ENCODE data around the gene KCNJ15. TPM values are rescaled to one million over a fixed set of nuclear protein-coding genes. Genes with fewer than 3 reads are reported as not detected.

KCNJ15 gene
- total RNA-seq, 2 donors from 2014 or later, result not detected

DNA sequence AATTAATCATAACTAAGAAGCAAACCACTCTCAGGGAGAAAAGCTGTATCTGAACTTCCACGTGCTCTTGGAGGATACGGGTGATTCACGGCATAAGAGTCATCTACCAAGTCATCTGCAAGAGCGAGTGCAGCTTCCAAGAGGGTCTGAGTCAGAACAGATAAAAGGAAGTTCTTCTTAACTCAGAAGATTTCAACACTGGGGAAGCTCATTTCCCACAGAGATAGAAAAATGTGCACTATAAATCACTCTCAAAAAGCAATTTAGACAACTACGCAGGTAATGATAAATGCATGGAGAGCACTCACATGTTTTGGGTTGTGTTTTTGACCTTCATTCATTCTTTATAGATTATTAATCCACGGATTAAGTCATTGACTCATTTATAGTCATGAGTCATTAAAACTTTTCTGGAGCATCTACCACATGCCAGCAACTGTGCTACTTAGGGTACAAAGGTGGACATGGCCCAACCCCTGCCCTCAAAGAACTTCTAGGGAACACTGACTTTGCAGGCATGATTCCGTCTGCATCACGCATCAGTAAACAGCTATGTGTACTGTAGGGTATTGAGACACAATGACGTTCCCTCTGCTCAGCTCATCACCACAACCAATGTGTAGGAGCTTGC lies 20.8 kb downstream of the KCNJ15 start:
- no peak for DNase-seq
- Mint-ChIP-seq H3K27ac (no peak overlapping the region), H3K4me1 (no peaks in the 10 kb centered on the region), H3K36me3 (ENCODE audit: low read depth) (no peaks in the 10 kb centered on the region), H3K4me3 (no peak overlapping the region), H3K27me3 (ENCODE audit: insufficient read depth) (peaks cover 2% of the 10 kb centered on the region), H3K9me3 (no peaks in the 10 kb centered on the region)
- H3K4me3 ChIP-seq (ENCODE audit: low read length), result no peak overlapping the region
- H3K27me3 ChIP-seq (ENCODE audit: control insufficient read depth, insufficient read depth, low read length, poor library complexity, severe bottlenecking), result no peaks in the 10 kb centered on the region
- H3K4me1 ChIP-seq (ENCODE audit: control insufficient read depth, insufficient read depth, low read length), result no peaks in the 10 kb centered on the region
- WGBS, 2 experiments (ENCODE audit: insufficient coverage in 1 of 2, insufficient read length in 1 of 2), result 91 to 93% methylated on average over 9 of the region's 9 CpGs
- TF ChIP-seq, protein P1, sequence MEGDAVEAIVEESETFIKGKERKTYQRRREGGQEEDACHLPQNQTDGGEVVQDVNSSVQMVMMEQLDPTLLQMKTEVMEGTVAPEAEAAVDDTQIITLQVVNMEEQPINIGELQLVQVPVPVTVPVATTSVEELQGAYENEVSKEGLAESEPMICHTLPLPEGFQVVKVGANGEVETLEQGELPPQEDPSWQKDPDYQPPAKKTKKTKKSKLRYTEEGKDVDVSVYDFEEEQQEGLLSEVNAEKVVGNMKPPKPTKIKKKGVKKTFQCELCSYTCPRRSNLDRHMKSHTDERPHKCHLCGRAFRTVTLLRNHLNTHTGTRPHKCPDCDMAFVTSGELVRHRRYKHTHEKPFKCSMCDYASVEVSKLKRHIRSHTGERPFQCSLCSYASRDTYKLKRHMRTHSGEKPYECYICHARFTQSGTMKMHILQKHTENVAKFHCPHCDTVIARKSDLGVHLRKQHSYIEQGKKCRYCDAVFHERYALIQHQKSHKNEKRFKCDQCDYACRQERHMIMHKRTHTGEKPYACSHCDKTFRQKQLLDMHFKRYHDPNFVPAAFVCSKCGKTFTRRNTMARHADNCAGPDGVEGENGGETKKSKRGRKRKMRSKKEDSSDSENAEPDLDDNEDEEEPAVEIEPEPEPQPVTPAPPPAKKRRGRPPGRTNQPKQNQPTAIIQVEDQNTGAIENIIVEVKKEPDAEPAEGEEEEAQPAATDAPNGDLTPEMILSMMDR (conservative IDR thresholded peaks at IDR 0.05), result no peak
- H3K36me3 ChIP-seq (ENCODE audit: control insufficient read depth, insufficient read depth, low read length), result no peaks in the 10 kb centered on the region
- no peak overlapping the region for H3K27ac ChIP-seq (ENCODE audit: low read depth, low read length)
- H3K9ac ChIP-seq (ENCODE audit: extremely low read depth, low read length, poor library complexity, severe bottlenecking), result no peak overlapping the region
- H3K9me3 ChIP-seq (ENCODE audit: control insufficient read depth, low read length), result no peaks in the 10 kb centered on the region

DNA sequence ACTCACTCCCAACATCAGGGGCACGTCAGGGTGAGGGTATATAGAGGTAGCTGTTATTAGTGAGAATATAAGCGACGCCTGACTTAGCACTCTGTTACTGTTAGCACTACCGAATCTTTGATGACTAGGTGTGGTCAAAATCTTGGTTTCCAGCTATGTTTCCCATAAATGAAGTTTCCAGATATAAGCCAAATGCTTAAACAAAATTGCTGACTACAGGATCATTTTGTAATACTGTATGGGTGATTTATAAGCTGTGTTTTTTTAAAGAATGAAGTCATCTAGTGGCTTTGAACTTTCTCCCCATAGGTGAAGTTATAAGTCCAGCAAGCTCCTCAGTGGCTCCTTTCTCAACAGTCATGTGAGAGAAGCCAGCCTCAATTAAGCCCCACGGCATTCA lies 23.7 kb downstream of the KCNJ15 start:
- Histone ChIP-seq H3K27me3 (ENCODE audit: control insufficient read depth, insufficient read depth, low read length, poor library complexity, severe bottlenecking) (no peaks in the 10 kb centered on the region), H3K4me1 (ENCODE audit: control insufficient read depth, insufficient read depth, low read length) (no peaks in the 10 kb centered on the region), H3K4me3 (ENCODE audit: low read length) (no peak overlapping the region), H3K27ac (ENCODE audit: low read depth, low read length) (no peak overlapping the region), H3K9me3 (ENCODE audit: control insufficient read depth, low read length) (no peaks in the 10 kb centered on the region), H3K9ac (ENCODE audit: extremely low read depth, low read length, poor library complexity, severe bottlenecking) (no peak overlapping the region), H3K36me3 (ENCODE audit: control insufficient read depth, insufficient read depth, low read length) (no peaks in the 10 kb centered on the region)
- no peak for DNase-seq
- Mint-ChIP-seq H3K27ac (no peak overlapping the region), H3K4me1 (no peaks in the 10 kb centered on the region), H3K36me3 (ENCODE audit: low read depth) (no peaks in the 10 kb centered on the region), H3K4me3 (no peak overlapping the region), H3K27me3 (ENCODE audit: insufficient read depth) (peaks cover 2% of the 10 kb centered on the region), H3K9me3 (no peaks in the 10 kb centered on the region)
- WGBS, 2 experiments (ENCODE audit: insufficient coverage in 1 of 2, insufficient read length in 1 of 2), result 79 to 91% methylated on average over 4 to 5 of the region's 5 CpGs
- TF ChIP-seq, protein P1 (conservative IDR thresholded peaks at IDR 0.05), result no peak

DNA sequence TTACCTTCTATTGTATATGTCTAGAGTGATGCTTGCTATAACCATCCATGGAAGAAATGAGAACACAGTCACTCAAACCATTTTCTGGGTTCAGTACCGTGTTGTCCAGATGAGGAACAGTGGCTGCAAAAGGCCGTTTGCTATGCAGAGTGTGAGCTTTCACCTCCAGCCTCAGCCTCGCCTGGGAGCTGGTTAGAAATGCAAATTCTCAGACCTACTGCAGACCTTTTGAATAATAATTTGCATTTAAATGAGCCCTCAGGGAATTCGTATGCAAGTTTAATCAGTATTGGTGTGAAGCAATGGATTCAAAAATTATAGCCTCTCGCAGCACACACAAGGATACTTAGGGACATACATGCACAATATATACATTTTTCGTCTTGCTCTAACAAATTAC lies 24.1 kb downstream of the KCNJ15 start:
- Histone ChIP-seq H3K9ac (ENCODE audit: extremely low read depth, low read length, poor library complexity, severe bottlenecking) (no peak overlapping the region), H3K4me3 (ENCODE audit: low read length) (no peak overlapping the region), H3K27ac (ENCODE audit: low read depth, low read length) (no peak overlapping the region), H3K9me3 (ENCODE audit: control insufficient read depth, low read length) (no peaks in the 10 kb centered on the region), H3K4me1 (ENCODE audit: control insufficient read depth, insufficient read depth, low read length) (no peaks in the 10 kb centered on the region), H3K36me3 (ENCODE audit: control insufficient read depth, insufficient read depth, low read length) (no peaks in the 10 kb centered on the region), H3K27me3 (ENCODE audit: control insufficient read depth, insufficient read depth, low read length, poor library complexity, severe bottlenecking) (no peaks in the 10 kb centered on the region)
- H3K27ac Mint-ChIP-seq, result no peak overlapping the region
- WGBS, 2 experiments (ENCODE audit: insufficient coverage in 1 of 2, insufficient read length in 1 of 2), result 45 to 47% methylated on average over 4 to 5 of the region's 6 CpGs
- peaks cover 2% of the 10 kb centered on the region for H3K27me3 Mint-ChIP-seq (ENCODE audit: insufficient read depth)
- H3K4me3 Mint-ChIP-seq, result no peak overlapping the region
- H3K36me3 Mint-ChIP-seq (ENCODE audit: low read depth), result no peaks in the 10 kb centered on the region
- H3K9me3 Mint-ChIP-seq, result no peaks in the 10 kb centered on the region
- TF ChIP-seq, protein P1 (conservative IDR thresholded peaks at IDR 0.05), result no peak
- no peak for DNase-seq
- no peaks in the 10 kb centered on the region for H3K4me1 Mint-ChIP-seq

Measured in endodermal cell (in vitro differentiated cells).